HEK293 (cell line): ENCODE data around the gene FGD3.

Experiments used
- CTCF ChIA-PET: fragments of 350-600 bp; formaldehyde crosslinking; extraction: SDS; loops from one replicate; lab custom pipeline; 2021; ENCODE audit warnings: antibody characterized with exemption; lab: Yijun Ruan, JAX
- POLR2A ChIA-PET: fragments of 300-600 bp; formaldehyde crosslinking; extraction: SDS; loops from one replicate; lab custom pipeline; 2020; ENCODE audit warnings: antibody characterized with exemption, inconsistent platforms; lab: Yijun Ruan, JAX
- H3K27ac ChIP-seq: fragments of 200-500 bp; sonication (Bioruptor generic); 2 replicates; pipeline ENCODE4 v1.5.1; 2014; ENCODE audit warnings: low read depth, low read length, control low read depth, inconsistent platforms; ENCODE audit errors: extremely low read depth
- H3K36me3 ChIP-seq, 2 experiments: fragments of 200-500 bp in 1 of 2; sonication (Bioruptor generic) in 1 of 2; 1 replicate in 1 of 2; 2 replicates in 1 of 2; pipeline ENCODE4 v1.5.1; 2014 to 2017; ENCODE audit warnings: inconsistent platforms in 2 of 2, low read length in 2 of 2; ENCODE audit not compliant: control insufficient read depth in 2 of 2, insufficient read depth in 1 of 2
- H3K4me1 ChIP-seq: fragments of 200-500 bp; sonication (Bioruptor generic); 2 replicates; pipeline ENCODE4 v1.5.1; 2014; ENCODE audit warnings: mild to moderate bottlenecking, low read length, inconsistent platforms; ENCODE audit not compliant: control insufficient read depth, insufficient read depth
- H3K4me3 ChIP-seq: 2 replicates; pipeline ENCODE4 v1.5.1; 2011; ENCODE audit warnings: low read depth, mild to moderate bottlenecking, control low read depth, low read length, moderate library complexity
- H3K9me3 ChIP-seq: fragments of 200-500 bp; sonication (Bioruptor generic); 2 replicates; pipeline ENCODE4 v1.5.1; 2014; ENCODE audit warnings: low read depth, low read length, inconsistent platforms; ENCODE audit not compliant: control insufficient read depth, insufficient read depth
- FEZF1 ChIP-seq: fragments of 450-650 bp; formaldehyde crosslinking; IDR thresholded peaks from 2 replicates; pipeline ENCODE4 v1.5.1; 2016; ENCODE audit warnings: missing biosample characterization, missing genetic modification characterization
- HOXC10 ChIP-seq: sonication (generic); formaldehyde crosslinking; IDR thresholded peaks from 2 replicates; pipeline ENCODE4 v1.8.1; 2023; ENCODE audit warnings: mild to moderate bottlenecking, missing genetic modification reagents
- KLF16 ChIP-seq: fragments of 450-650 bp; formaldehyde crosslinking; IDR thresholded peaks from 2 replicates; pipeline ENCODE4 v1.5.1; 2017; ENCODE audit warnings: missing biosample characterization, missing genetic modification characterization
- KLF7 ChIP-seq: fragments of 450-650 bp; formaldehyde crosslinking; IDR thresholded peaks from 2 replicates; pipeline ENCODE4 v1.5.1; 2016; ENCODE audit warnings: missing biosample characterization, missing genetic modification characterization, borderline replicate concordance
- KLF9 ChIP-seq: fragments of 450-650 bp; formaldehyde crosslinking; IDR thresholded peaks from 2 replicates; pipeline ENCODE4 v1.5.1; 2016; ENCODE audit warnings: missing biosample characterization, missing genetic modification characterization, low read depth
- MZF1 ChIP-seq: fragments of 450-650 bp; formaldehyde crosslinking; IDR thresholded peaks from 2 replicates; pipeline ENCODE4 v1.5.1; 2017; ENCODE audit warnings: missing biosample characterization, missing genetic modification characterization, borderline replicate concordance
- SCRT1 ChIP-seq: fragments of 450-650 bp; formaldehyde crosslinking; IDR thresholded peaks from 2 replicates; pipeline ENCODE4 v1.5.1; 2016; ENCODE audit warnings: missing biosample characterization, missing genetic modification characterization, borderline replicate concordance
- SETDB1 ChIP-seq: IDR thresholded peaks from one replicate; pipeline ENCODE4 v1.6.1; 2017; ENCODE audit warnings: mild to moderate bottlenecking, low read length, moderate library complexity, mixed read lengths; ENCODE audit not compliant: insufficient read length
- ZBTB1 ChIP-seq: fragments of 450-650 bp; formaldehyde crosslinking; IDR thresholded peaks from 2 replicates; pipeline ENCODE4 v1.5.1; 2016; ENCODE audit warnings: missing biosample characterization, missing genetic modification characterization
- ZNF140 ChIP-seq: fragments of 450-650 bp; formaldehyde crosslinking; IDR thresholded peaks from 2 replicates; pipeline ENCODE4 v1.5.1; 2016; ENCODE audit warnings: missing biosample characterization, missing genetic modification characterization
- ZNF146 ChIP-seq: fragments of 450-650 bp; formaldehyde crosslinking; IDR thresholded peaks from 2 replicates; pipeline ENCODE4 v1.5.1; 2016; ENCODE audit warnings: missing biosample characterization, missing genetic modification characterization
- ZNF157 ChIP-seq: fragments of 450-650 bp; formaldehyde crosslinking; IDR thresholded peaks from 2 replicates; pipeline ENCODE4 v1.5.1; 2016; ENCODE audit warnings: missing biosample characterization, missing genetic modification characterization
- ZNF202 ChIP-seq: fragments of 450-650 bp; formaldehyde crosslinking; IDR thresholded peaks from 2 replicates; pipeline ENCODE4 v1.5.1; 2016; ENCODE audit warnings: missing biosample characterization, missing genetic modification characterization, borderline replicate concordance
- ZNF214 ChIP-seq: fragments of 450-650 bp; formaldehyde crosslinking; IDR thresholded peaks from 2 replicates; pipeline ENCODE4 v1.5.1; 2017; ENCODE audit warnings: missing biosample characterization, mild to moderate bottlenecking, missing genetic modification characterization, borderline replicate concordance
- ZNF24 ChIP-seq: fragments of 450-650 bp; formaldehyde crosslinking; IDR thresholded peaks from 2 replicates; pipeline ENCODE4 v1.5.1; 2016; ENCODE audit warnings: missing biosample characterization, missing genetic modification characterization
- ZNF292 ChIP-seq: fragments of 450-650 bp; formaldehyde crosslinking; IDR thresholded peaks from 2 replicates; pipeline ENCODE4 v1.5.1; 2016; ENCODE audit warnings: low read depth, missing biosample characterization, missing genetic modification characterization, borderline replicate concordance
- ZNF302 ChIP-seq: fragments of 450-650 bp; formaldehyde crosslinking; IDR thresholded peaks from 2 replicates; pipeline ENCODE4 v1.5.1; 2016; ENCODE audit warnings: missing biosample characterization, missing genetic modification characterization, low read depth
- ZNF37A ChIP-seq: fragments of 450-650 bp; IDR thresholded peaks from 2 replicates; pipeline ENCODE4 v1.5.1; 2018; ENCODE audit warnings: missing biosample characterization, missing genetic modification characterization
- ZNF391 ChIP-seq: fragments of 450-650 bp; formaldehyde crosslinking; IDR thresholded peaks from 2 replicates; pipeline ENCODE4 v1.5.1; 2016; ENCODE audit warnings: low read depth, missing biosample characterization, missing genetic modification characterization, borderline replicate concordance
- ZNF394 ChIP-seq: fragments of 450-650 bp; formaldehyde crosslinking; IDR thresholded peaks from 2 replicates; pipeline ENCODE4 v1.5.1; 2016; ENCODE audit warnings: missing biosample characterization, missing genetic modification characterization, mild to moderate bottlenecking, moderate library complexity, borderline replicate concordance
- ZNF433 ChIP-seq: fragments of 450-650 bp; formaldehyde crosslinking; IDR thresholded peaks from 2 replicates; pipeline ENCODE4 v1.5.1; 2016; ENCODE audit warnings: missing biosample characterization, missing genetic modification characterization, low read depth
- ZNF473 ChIP-seq: fragments of 450-650 bp; formaldehyde crosslinking; IDR thresholded peaks from 2 replicates; pipeline ENCODE4 v1.5.1; 2017; ENCODE audit warnings: missing biosample characterization, missing genetic modification characterization
- ZNF501 ChIP-seq: fragments of 450-650 bp; formaldehyde crosslinking; IDR thresholded peaks from 2 replicates; pipeline ENCODE4 v1.5.1; 2016; ENCODE audit warnings: missing biosample characterization, missing genetic modification characterization
- ZNF580 ChIP-seq: fragments of 450-650 bp; formaldehyde crosslinking; IDR thresholded peaks from 2 replicates; pipeline ENCODE4 v1.5.1; 2016; ENCODE audit warnings: missing biosample characterization, missing genetic modification characterization
- TF ChIP-seq, protein P1 (sequence below): fragments of 450-650 bp; formaldehyde crosslinking; IDR thresholded peaks from 2 replicates; pipeline ENCODE4 v1.5.1; 2016; ENCODE audit warnings: missing biosample characterization, missing genetic modification characterization
- TF ChIP-seq, protein P2 (sequence below): fragments of 450-650 bp; formaldehyde crosslinking; IDR thresholded peaks from 2 replicates; pipeline ENCODE4 v1.5.1; 2016; ENCODE audit warnings: missing biosample characterization, missing genetic modification characterization

Gene FGD3

GRCh38 chr9:93026640-93027039, 79.3 kb downstream of the FGD3 start:
- Histone ChIP-seq H3K9me3 (no peaks in the 10 kb centered on the region), H3K4me3 (no peak overlapping the region), H3K36me3 (no peaks in the 10 kb centered on the region), H3K27ac (no peak overlapping the region), H3K4me1 (no peaks in the 10 kb centered on the region)
- ChIA-PET CTCF (interaction anchor here (0.6 kb wide), 1 partner anchor 40 kb away, joined by 3 read pairs; no protein-coding TSS in a partner anchor), POLR2A (no interaction called here)
- TF ChIP-seq ZNF302 (tag by site-specific recombination), result no peak
- no peak for TF ChIP-seq ZBTB1 (tag by site-specific recombination)
- TF ChIP-seq FEZF1 (tag by site-specific recombination), result no peak
- no peak for TF ChIP-seq HOXC10 (CRISPR knock-in tag)
- no peak for TF ChIP-seq ZNF157
- no peak for TF ChIP-seq ZNF501 (tag by site-specific recombination)
- no peak for TF ChIP-seq KLF9 (tag by site-specific recombination)
- TF ChIP-seq ZNF24 (tag by site-specific recombination), result no peak
- no peak for TF ChIP-seq ZNF391
- no peak for TF ChIP-seq ZNF37A (tag by site-specific recombination)
- no peak for TF ChIP-seq KLF7 (tag by site-specific recombination)
- no peak for TF ChIP-seq ZNF580
- no peak for TF ChIP-seq ZNF202 (tag by site-specific recombination)

DNA sequence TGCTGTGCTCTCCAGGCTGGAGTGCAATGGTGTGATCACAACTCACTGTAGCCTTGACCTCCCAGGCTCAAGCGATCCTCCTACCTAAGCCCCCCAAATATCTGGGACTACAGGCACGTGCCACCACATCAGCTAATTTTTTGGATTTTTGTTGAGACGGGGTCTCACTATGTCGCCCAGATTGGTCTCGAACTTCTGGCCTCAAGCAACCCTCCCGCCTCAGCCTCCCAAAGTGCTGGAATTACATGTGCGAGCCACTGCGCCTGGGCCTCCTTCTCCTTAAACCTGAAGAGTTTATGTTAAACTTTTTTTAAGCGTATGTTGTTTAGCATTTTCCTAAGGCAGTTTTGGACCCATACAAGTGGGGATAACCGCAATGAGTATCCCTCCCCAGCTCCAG, 80.4 kb downstream of the FGD3 start:
- H3K4me3 ChIP-seq, result no peak overlapping the region
- CTCF ChIA-PET, result no interaction called here

GRCh38 chr9:93028448-93029006, 81.2 kb downstream of the FGD3 start:
- Histone ChIP-seq H3K27ac (no peak overlapping the region), H3K4me1 (no peaks in the 10 kb centered on the region), H3K36me3 (no peaks in the 10 kb centered on the region), H3K4me3 (no peak overlapping the region), H3K9me3 (no peaks in the 10 kb centered on the region)
- no peak for TF ChIP-seq ZNF394 (tag by site-specific recombination)
- no peak for TF ChIP-seq SETDB1
- TF ChIP-seq ZNF433 (tag by site-specific recombination), result no peak
- TF ChIP-seq, protein P1, sequence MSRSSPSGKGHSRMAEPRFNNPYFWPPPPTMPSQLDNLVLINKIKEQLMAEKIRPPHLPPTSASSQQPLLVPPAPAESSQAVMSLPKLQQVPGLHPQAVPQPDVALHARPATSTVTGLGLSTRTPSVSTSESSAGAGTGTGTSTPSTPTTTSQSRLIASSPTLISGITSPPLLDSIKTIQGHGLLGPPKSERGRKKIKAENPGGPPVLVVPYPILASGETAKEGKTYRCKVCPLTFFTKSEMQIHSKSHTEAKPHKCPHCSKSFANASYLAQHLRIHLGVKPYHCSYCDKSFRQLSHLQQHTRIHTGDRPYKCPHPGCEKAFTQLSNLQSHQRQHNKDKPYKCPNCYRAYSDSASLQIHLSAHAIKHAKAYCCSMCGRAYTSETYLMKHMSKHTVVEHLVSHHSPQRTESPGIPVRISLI (tag by site-specific recombination), result no peak
- no peak for TF ChIP-seq ZNF140 (tag by site-specific recombination)
- TF ChIP-seq ZNF146, result no peak
- TF ChIP-seq ZNF292 (tag by site-specific recombination), result no peak
- ChIA-PET CTCF (interaction anchor here (0.7 kb wide), 1 partner anchor 13 kb away, joined by 5 read pairs; no protein-coding TSS in a partner anchor), POLR2A (interaction anchor here (0.6 kb wide), 1 partner anchor 736 kb away, joined by 3 read pairs; no protein-coding TSS in a partner anchor)

More for the DNA sequence above, 80.4 kb downstream of the FGD3 start:
- no peaks in the 10 kb centered on the region for H3K9me3 ChIP-seq
- no peak overlapping the region for H3K27ac ChIP-seq
- H3K4me1 ChIP-seq, result no peaks in the 10 kb centered on the region
- TF ChIP-seq, protein P2, sequence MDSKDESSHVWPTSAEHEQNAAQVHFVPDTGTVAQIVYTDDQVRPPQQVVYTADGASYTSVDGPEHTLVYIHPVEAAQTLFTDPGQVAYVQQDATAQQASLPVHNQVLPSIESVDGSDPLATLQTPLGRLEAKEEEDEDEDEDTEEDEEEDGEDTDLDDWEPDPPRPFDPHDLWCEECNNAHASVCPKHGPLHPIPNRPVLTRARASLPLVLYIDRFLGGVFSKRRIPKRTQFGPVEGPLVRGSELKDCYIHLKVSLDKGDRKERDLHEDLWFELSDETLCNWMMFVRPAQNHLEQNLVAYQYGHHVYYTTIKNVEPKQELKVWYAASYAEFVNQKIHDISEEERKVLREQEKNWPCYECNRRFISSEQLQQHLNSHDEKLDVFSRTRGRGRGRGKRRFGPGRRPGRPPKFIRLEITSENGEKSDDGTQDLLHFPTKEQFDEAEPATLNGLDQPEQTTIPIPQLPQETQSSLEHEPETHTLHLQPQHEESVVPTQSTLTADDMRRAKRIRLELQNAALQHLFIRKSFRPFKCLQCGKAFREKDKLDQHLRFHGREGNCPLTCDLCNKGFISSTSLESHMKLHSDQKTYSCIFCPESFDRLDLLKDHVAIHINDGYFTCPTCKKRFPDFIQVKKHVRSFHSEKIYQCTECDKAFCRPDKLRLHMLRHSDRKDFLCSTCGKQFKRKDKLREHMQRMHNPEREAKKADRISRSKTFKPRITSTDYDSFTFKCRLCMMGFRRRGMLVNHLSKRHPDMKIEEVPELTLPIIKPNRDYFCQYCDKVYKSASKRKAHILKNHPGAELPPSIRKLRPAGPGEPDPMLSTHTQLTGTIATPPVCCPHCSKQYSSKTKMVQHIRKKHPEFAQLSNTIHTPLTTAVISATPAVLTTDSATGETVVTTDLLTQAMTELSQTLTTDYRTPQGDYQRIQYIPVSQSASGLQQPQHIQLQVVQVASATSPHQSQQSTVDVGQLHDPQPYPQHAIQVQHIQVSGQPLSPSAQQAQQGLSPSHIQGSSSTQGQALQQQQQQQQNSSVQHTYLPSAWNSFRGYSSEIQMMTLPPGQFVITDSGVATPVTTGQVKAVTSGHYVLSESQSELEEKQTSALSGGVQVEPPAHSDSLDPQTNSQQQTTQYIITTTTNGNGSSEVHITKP (tag by site-specific recombination), result no peak
- TF ChIP-seq HOXC10 (CRISPR knock-in tag) (no peak), ZNF214 (tag by site-specific recombination) (no peak), KLF16 (tag by site-specific recombination) (no peak), SCRT1 (tag by site-specific recombination) (no peak), MZF1 (no peak), ZNF473 (tag by site-specific recombination) (no peak)
- POLR2A ChIA-PET, result no interaction called here
- H3K36me3 ChIP-seq, result no peaks in the 10 kb centered on the region
